Tongue (tissue), 2 donors: ENCODE data around the gene PLEKHJ1. TPM values are rescaled to one million over a fixed set of nuclear protein-coding genes. Genes with fewer than 3 reads are reported as not detected.

ENCODE experiments used
- DNase-seq: peaks from one replicate; pipeline ENCODE4 v3.0.0-alpha.2; 2015
- total RNA-seq: library from RNA; depleted of rRNA; stranded (reverse); fragments of >200 nt; gene quantifications from one replicate; pipeline ENCODE4 v1.2.3, GENCODE V29; 2014

The PLEKHJ1 gene
- total RNA-seq, 1 donor from 2014 or later, result 88.1 TPM

- DNase-seq, result peak; percentile 99
Measured at GRCh38 chr19:2269244-2270156, 33.4 kb upstream of the PLEKHJ1 start.

GRCh38 chr19:2268861-2269243 lies 32.7 kb upstream of the PLEKHJ1 start:
- DNase-seq, result no peak

DNA sequence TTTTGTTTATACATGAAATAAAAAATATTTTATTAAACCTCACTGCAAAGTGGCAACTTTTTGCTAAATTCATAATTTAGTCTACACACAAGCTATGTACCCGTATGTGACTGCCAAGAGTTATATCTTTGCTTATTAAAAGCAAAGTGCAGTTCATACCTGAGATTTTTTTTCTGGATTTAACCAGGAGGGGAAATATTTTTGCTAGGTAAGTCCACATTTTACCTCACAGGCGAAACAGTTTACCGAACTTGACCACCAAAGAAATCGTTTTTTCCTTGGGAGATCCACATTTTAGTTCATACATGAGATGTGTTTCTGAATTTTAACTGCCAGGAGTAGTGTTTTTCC lies 32.3 kb upstream of the PLEKHJ1 start:
- no peak for DNase-seq

- DNase-seq, result peak; percentile 74
Measured at GRCh38 chr19:2266183-2266993, 30.3 kb upstream of the PLEKHJ1 start.

DNA sequence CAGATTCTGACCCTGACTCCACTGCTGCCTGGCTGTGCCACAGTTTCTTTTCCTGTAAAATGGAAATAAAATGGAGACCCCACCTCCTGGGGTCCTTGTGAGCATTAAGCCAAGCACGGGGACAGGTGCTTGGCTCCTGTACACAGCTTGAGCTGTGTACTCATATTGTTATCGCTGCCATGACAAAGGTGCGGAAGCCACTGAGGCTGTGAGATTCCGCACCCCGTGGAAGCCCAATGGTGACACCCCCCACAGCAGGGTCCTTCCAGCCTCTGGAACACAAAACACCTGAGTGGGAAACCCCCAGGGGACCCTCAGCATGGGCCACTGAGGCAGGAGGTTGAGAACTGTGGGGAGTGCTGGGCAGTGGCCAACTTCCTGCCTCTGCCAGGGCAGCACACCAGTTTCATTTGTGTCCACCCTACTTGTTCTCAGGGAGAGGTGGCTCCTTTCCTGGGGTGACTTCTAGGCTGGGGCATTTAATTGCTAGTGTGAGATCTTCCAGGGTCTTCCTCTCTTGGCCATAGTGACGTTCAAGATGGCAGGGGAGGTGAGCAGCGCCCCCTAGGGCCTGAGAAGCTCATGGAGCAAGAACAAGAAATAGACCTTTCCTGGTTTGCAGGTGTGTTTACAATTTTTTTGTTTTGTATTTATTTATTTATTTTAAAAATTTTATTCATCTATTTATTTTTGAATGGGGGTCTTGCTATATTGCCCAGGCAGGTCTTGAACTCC lies 25.5 kb upstream of the PLEKHJ1 start:
- DNase-seq, result no peak

DNA sequence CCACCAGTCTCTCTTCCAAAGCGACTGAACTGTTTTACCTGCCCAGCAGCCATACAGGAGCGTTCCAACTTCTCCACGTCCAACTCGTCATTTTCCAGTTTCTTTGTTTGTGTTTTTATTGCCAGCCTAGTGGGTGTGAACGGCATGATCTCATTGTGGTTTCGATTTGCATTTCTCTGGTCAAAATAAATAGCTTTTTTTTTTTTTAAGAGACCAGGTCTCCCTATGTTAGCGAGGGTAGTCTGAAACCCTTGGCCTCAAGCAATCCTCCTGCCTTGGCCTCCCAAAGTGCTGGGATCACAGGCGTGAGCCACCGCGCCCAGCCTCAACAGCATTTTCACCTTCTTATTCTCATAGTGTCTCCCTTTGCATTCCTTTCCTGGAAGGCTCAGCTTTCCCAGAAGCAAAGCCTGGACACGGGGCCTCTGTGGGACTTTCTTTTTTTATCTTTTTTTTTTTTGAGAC lies 24.2 kb upstream of the PLEKHJ1 start:
- no peak for DNase-seq

GRCh38 chr19:2259336-2259735 lies 23.2 kb upstream of the PLEKHJ1 start:
- no peak for DNase-seq

GRCh38 chr19:2255982-2256685 lies 20.0 kb upstream of the PLEKHJ1 start, which contains the start of gene JSRP1:
JSRP1 (minus strand) TSS chr19:2256417; CDS start chr19:2255314, 1,103 bp downstream.
- peak; percentile 98 for DNase-seq

DNA sequence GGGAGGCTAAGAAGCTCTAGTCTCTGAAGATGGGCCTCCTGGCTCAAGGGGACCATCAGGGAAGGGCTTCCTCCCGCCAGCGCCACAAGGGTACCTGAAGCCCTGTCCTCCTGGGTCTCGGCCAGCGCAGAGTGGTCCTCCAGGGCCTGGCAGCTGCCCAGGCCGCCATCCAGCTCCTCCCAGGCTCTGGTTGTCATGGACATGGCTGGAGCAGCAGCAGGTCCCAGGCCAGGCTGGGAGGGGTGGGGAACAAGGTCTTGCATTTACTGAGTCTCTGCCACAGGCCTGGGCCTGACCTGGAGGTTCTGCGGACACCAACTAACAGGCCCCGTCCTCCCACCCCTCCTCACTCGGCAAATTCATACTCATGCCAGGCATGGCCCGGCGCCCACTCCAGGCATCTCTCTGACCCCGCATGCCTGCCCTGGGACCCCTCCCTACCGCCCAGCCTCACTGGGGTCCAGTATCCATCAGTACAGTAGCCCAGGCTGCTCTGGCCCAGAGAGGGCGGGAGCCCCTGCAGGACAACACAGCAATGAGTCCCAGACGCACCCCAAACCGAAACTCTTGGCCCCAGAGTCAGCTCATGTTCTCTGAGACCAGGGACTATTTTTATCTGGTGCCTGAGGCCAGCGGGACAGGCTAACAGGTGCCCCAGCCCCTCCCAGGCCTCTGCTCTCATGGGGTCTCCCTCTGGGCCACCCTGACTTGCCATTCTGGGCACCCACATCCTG lies 19.1 kb upstream of the PLEKHJ1 start:
- DNase-seq, result peak; percentile 58

DNA sequence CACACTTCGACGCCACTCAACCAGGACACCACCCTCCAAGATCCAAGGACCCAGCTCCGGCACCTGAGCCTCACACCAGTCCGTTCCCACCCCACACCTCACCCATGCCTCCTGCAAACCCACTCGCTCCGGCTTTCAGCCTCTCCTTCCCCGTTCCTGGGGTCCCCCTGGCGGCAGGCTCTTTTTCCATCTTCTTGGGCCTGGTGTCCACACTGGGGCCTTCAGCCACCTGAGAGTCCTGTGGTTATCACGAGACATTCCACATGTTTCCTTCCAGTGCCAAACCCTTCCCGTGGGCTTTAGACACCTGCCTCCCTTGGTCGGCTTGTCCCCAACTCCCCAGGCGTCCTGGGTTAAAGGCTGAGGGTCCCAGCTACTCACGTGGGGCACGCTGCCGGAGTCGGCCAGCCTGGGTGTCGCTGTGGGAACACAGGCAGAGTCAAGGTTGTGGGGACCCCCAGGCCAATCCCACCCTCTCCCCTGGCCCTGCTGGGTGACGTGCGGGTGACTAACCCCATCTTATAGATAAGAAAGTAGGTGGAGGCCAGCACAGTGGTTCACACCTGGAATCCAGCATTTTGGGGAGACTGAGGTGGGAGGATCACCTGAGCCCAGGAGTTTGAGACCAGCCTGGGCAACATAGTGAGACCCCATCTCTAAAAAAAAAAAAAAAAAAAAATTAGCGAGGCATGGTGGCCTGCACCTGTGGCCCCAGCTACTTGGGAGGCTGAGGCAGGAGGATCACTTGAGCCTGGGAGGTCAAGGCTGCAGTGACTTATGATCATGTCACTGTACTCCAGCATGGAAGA lies 18.1 kb upstream of the PLEKHJ1 start:
- DNase-seq, result peak; percentile 56

DNA sequence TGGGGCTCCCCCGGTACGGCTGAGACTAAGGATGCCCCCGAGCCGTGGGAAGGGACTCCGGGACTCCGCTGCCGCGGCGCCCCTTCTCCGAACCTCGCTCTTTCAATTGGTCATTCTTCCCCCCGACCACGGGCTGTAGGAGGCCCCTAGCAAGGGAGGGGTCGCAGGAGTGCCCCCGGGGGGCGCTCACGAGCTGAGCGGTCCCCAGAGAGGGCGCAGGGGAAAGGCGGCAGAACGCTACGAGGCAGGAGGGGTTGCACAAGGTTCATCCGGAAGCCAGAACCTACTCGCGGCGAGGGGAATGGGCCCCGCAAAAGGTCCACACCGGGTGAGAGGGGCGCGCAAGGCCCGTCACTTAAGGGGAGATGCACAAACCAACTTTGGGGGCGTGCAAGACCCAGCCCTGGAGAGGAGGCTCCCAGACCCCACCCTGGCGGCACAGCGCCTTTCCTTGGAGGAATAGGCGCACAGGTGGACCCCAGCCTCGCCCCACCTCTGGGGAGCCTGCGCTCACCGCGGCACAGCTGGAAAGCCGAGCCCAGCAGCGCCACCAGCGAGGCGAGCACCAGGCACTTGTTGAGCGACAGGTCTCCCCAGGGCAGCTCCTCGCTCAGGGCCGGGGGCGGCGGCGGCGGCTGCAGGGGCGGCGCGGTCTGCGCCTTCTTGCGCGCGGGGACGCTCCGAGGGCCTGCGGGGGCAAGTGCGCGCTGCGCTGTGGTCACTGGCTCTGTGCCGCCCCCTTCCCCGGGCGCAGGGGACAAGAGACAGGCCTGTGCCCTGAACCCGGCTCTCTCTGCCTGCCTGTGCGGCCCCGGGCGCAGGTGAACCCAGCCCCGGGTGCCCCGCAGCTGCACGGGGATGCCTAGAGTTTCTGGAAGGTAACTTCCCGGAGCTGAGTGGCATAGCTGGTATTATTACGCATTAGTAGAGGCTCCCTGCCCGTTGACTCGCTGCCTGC lies 17.3 kb upstream of the PLEKHJ1 start:
- no peak for DNase-seq

DNA sequence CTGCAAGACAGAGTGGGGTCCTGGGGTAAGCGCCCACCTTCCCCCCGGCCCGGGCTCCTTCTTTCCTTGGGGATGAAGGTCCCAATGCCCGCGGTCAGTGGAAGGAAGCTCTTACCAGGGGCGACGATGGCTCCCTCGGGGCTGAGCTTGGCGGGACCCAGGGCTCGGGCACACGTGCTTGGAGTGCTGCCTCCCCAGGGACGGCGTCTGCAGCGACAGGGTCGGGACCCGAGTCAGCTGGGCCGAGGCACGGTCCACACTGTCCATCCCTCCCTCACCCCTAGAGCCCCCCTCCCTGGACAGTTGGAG lies 16.6 kb upstream of the PLEKHJ1 start:
- no peak for DNase-seq

- no peak for DNase-seq
Measured at GRCh38 chr19:2252055-2252796, 16.1 kb upstream of the PLEKHJ1 start.

DNA sequence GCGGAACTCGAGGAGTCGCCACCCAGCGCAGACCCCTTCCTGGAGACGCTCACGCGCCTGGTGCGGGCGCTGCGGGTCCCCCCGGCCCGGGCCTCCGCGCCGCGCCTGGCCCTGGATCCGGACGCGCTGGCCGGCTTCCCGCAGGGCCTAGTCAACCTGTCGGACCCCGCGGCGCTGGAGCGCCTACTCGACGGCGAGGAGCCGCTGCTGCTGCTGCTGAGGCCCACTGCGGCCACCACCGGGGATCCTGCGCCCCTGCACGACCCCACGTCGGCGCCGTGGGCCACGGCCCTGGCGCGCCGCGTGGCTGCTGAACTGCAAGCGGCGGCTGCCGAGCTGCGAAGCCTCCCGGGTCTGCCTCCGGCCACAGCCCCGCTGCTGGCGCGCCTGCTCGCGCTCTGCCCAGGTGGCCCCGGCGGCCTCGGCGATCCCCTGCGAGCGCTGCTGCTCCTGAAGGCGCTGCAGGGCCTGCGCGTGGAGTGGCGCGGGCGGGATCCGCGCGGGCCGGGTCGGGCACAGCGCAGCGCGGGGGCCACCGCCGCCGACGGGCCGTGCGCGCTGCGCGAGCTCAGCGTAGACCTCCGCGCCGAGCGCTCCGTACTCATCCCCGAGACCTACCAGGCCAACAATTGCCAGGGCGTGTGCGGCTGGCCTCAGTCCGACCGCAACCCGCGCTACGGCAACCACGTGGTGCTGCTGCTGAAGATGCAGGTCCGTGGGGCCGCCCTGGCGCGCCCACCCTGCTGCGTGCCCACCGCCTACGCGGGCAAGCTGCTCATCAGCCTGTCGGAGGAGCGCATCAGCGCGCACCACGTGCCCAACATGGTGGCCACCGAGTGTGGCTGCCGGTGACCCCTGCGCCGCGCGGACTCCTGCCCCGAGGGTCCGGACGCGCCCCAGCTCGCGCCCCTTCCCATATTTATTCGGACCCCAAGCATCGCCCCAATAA lies 15.3 kb upstream of the PLEKHJ1 start:
- DNase-seq, result no peak

- no peak for DNase-seq
Measured at GRCh38 chr19:2250766-2251105, 14.6 kb upstream of the PLEKHJ1 start.

DNA sequence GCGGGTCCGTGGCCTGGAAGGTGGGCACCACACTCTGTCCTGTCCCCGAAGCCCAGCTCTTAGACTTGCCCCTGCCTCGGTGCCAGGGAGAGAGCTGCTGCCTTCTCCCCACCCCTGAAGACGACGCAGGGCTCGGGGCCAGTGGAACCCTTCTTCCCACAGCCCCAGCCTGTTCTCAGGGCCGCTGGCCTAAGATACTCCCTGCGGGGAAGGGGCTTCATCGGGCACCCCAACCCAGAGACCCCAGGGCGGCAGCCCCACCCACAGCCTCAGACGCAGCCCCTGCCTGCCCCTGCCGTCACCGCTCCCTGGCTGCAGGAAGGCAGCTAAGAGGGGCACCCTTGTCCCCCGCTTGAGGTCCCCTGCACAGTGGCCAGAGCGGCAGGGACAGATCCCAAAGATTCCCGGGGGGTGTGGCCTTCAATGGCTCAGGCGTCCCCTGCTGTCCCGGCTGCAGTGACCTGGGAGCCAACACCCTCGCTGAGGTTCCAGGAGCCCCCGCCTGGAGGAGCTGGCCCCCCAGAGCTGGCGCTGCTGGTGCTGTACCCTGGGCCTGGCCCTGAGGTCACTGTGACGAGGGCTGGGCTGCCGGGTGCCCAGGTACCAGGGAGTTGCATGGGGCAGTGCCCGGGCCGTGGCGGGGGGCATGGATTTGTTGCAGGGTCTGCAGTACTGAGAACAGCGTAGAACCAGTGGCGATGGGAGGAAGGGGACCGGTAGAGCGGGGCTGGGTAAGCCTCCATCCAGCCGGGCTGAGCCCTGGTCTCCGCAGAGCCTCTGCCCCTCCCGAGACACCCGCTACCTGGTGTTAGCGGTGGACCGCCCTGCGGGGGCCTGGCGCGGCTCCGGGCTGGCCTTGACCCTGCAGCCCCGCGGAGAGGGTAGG lies 14.0 kb upstream of the PLEKHJ1 start:
- no peak for DNase-seq
